Measurements from ENCODE around the gene MYO16.

Gene MYO16

GRCh38 chr13:108950333-108951010 lies 321.1 kb downstream of the MYO16 start:
- no peak for DNase-seq (ENCODE audit: low read depth, low spot score)
- H3K4me3 ChIP-seq (ENCODE audit: low read length) = no peak overlapping the region

- no peak overlapping the region for H3K4me3 ChIP-seq (ENCODE audit: low read length)
- no peak for DNase-seq (ENCODE audit: low read depth, low spot score)
These were observed 326.3 kb downstream of the MYO16 start for GRCh38 chr13:108955741-108956140.

GRCh38 chr13:108957369-108958012 lies 328.1 kb downstream of the MYO16 start:
- no peak for DNase-seq (ENCODE audit: low read depth, low spot score)
- no peak overlapping the region for H3K4me3 ChIP-seq (ENCODE audit: low read length)

- H3K4me3 ChIP-seq (ENCODE audit: low read length) = no peak overlapping the region
- no peak for DNase-seq (ENCODE audit: low read depth, low spot score)
These were observed 328.6 kb downstream of the MYO16 start for GRCh38 chr13:108958013-108958376.

GRCh38 chr13:108959234-108959633 lies 329.8 kb downstream of the MYO16 start:
- no peak for DNase-seq (ENCODE audit: low read depth, low spot score)
- no peak overlapping the region for H3K4me3 ChIP-seq (ENCODE audit: low read length)

- DNase-seq (ENCODE audit: low read depth, low spot score) = no peak
- no peak overlapping the region for H3K4me3 ChIP-seq (ENCODE audit: low read length)
These were observed 330.6 kb downstream of the MYO16 start for GRCh38 chr13:108960006-108960405.

GRCh38 chr13:108961542-108962125 lies 332.2 kb downstream of the MYO16 start:
- no peak overlapping the region for H3K4me3 ChIP-seq (ENCODE audit: low read length)
- DNase-seq (ENCODE audit: low read depth, low spot score) = peak; percentile 35

GRCh38 chr13:108962654-108963053 lies 333.2 kb downstream of the MYO16 start:
- H3K4me3 ChIP-seq (ENCODE audit: low read length) = no peak overlapping the region
- peak; percentile 19 for DNase-seq (ENCODE audit: low read depth, low spot score)

GRCh38 chr13:108963276-108963810 lies 333.9 kb downstream of the MYO16 start:
- no peak for DNase-seq (ENCODE audit: low read depth, low spot score)
- no peak overlapping the region for H3K4me3 ChIP-seq (ENCODE audit: low read length)

- no peak overlapping the region for H3K4me3 ChIP-seq (ENCODE audit: low read length)
- DNase-seq (ENCODE audit: low read depth, low spot score) = no peak
These were observed 334.6 kb downstream of the MYO16 start for GRCh38 chr13:108963846-108964600.

- no peak overlapping the region for H3K4me3 ChIP-seq (ENCODE audit: low read length)
- DNase-seq (ENCODE audit: low read depth, low spot score) = no peak
These were observed 335.2 kb downstream of the MYO16 start for GRCh38 chr13:108964606-108965005.

- no peak for DNase-seq (ENCODE audit: low read depth, low spot score)
- H3K4me3 ChIP-seq (ENCODE audit: low read length) = no peak overlapping the region
These were observed 338.0 kb downstream of the MYO16 start for GRCh38 chr13:108967371-108967770.

- no peak for DNase-seq (ENCODE audit: low read depth, low spot score)
These were observed 339.2 kb downstream of the MYO16 start for GRCh38 chr13:108968566-108968965.

GRCh38 chr13:108974686-108975085 lies 345.3 kb downstream of the MYO16 start:
- DNase-seq (ENCODE audit: low read depth, low spot score) = no peak
- H3K4me3 ChIP-seq (ENCODE audit: low read length) = no peak overlapping the region

More at GRCh38 chr13:108968566-108968965, 339.2 kb downstream of the MYO16 start:
- no peak overlapping the region for H3K4me3 ChIP-seq (ENCODE audit: low read length)

- no peak for DNase-seq (ENCODE audit: low read depth, low spot score)
- H3K4me3 ChIP-seq (ENCODE audit: low read length) = no peak overlapping the region
These were observed 350.8 kb downstream of the MYO16 start for GRCh38 chr13:108980237-108980636.

- DNase-seq (ENCODE audit: low read depth, low spot score) = no peak
- H3K4me3 ChIP-seq (ENCODE audit: low read length) = no peak overlapping the region
These were observed 352.0 kb downstream of the MYO16 start for GRCh38 chr13:108981407-108981806.

- no peak overlapping the region for H3K4me3 ChIP-seq (ENCODE audit: low read length)
- DNase-seq (ENCODE audit: low read depth, low spot score) = no peak
These were observed 353.9 kb downstream of the MYO16 start for GRCh38 chr13:108983273-108983672.

- H3K4me3 ChIP-seq (ENCODE audit: low read length) = no peak overlapping the region
- DNase-seq (ENCODE audit: low read depth, low spot score) = no peak
These were observed 355.0 kb downstream of the MYO16 start for GRCh38 chr13:108984251-108984920.

- no peak for DNase-seq (ENCODE audit: low read depth, low spot score)
- H3K4me3 ChIP-seq (ENCODE audit: low read length) = no peak overlapping the region
These were observed 355.8 kb downstream of the MYO16 start for GRCh38 chr13:108985166-108985565.
